ENCODE data around the gene RPL36AL.
"Not testable (repeated sequence)": the region's sequence is repeated elsewhere in the genome, so short reads cannot be mapped to it uniquely, and the experiment has no call there.

The RPL36AL gene

GRCh38 chr14:49620182-49621113, at the start of gene RPL36AL, which contains the start of gene MGAT2:
Gene RPL36AL, minus strand, starts transcription at chr14:49620626. Its CDS starts 1,522 bp downstream, at chr14:49619104.
Gene MGAT2, plus strand, starts transcription at chr14:49620799. Its CDS starts 470 bp downstream, at chr14:49621269.
- DNase-seq = peak; percentile 92

- DNase-seq = no peak
Observed at GRCh38 chr14:49659526-49660455, 39.4 kb upstream of the RPL36AL start.

- DNase-seq = not testable (repeated sequence)
Observed at GRCh38 chr14:49657500-49657899, 37.1 kb upstream of the RPL36AL start.

- no peak for DNase-seq
Observed at GRCh38 chr14:49654511-49654910, 34.1 kb upstream of the RPL36AL start.

- no peak for DNase-seq
Observed at GRCh38 chr14:49653508-49653907, 33.1 kb upstream of the RPL36AL start.

GRCh38 chr14:49642163-49642562, 21.7 kb upstream of the RPL36AL start:
- no peak for DNase-seq

GRCh38 chr14:49641697-49642129, 21.3 kb upstream of the RPL36AL start:
- no peak for DNase-seq

- DNase-seq = no peak
Observed at GRCh38 chr14:49640540-49641417, 20.4 kb upstream of the RPL36AL start.

- DNase-seq = no peak
Observed at GRCh38 chr14:49637534-49638078, 17.2 kb upstream of the RPL36AL start.

- no peak for DNase-seq
Observed at GRCh38 chr14:49636866-49637265, 16.4 kb upstream of the RPL36AL start.

GRCh38 chr14:49634547-49635334, 14.3 kb upstream of the RPL36AL start, which contains the start of gene DNAAF2:
Gene DNAAF2, minus strand, starts transcription at chr14:49635244. Its CDS starts 95 bp downstream, at chr14:49635149.
- DNase-seq = peak; percentile 69

GRCh38 chr14:49633640-49634546, 13.5 kb upstream of the RPL36AL start:
- peak; percentile 96 for DNase-seq

GRCh38 chr14:49623941-49624839, 3.8 kb upstream of the RPL36AL start:
- peak; percentile 19 for DNase-seq

- DNase-seq = no peak
Observed at GRCh38 chr14:49623387-49623786, 3.0 kb upstream of the RPL36AL start.

GRCh38 chr14:49622022-49622607, 1.7 kb upstream of the RPL36AL start:
- DNase-seq = no peak

- DNase-seq = no peak
Observed at GRCh38 chr14:49621114-49621881, 872 bp upstream of the RPL36AL start.

- DNase-seq = no peak
Observed at GRCh38 chr14:49619730-49620129, 696 bp downstream of the RPL36AL start.

Measured in CD4-positive, alpha-beta T cell treated with Interleukin-17A for 4 hours (primary cell).